ENCODE measurements around the gene SPRN.
"Not testable (repeated sequence)": the region's sequence is repeated elsewhere in the genome, so short reads cannot be mapped to it uniquely, and the experiment has no call there.

Gene SPRN

GRCh38 chr10:133377025-133377817 is 47.2 kb downstream of the SPRN start:
- H3K27me3 Mint-ChIP-seq = no peaks in the 10 kb centered on the region
- DNase-seq = no peak
- H3K36me3 Mint-ChIP-seq (ENCODE audit: insufficient read depth) = peaks cover 16% of the 10 kb centered on the region
- H3K27ac Mint-ChIP-seq = no peak overlapping the region
- H3K4me1 Mint-ChIP-seq (ENCODE audit: low read depth in 2 of 2) = peaks cover 11 to 12% of the 10 kb centered on the region in 2 donors
- H3K9me3 Mint-ChIP-seq = no peaks in the 10 kb centered on the region
- no peak for ATAC-seq (replicated peaks)
- peak overlapping the region; percentile 68 to 79 for H3K4me3 Mint-ChIP-seq

- peaks cover 12 to 15% of the 10 kb centered on the region in 2 donors for H3K4me1 Mint-ChIP-seq (ENCODE audit: low read depth in 2 of 2)
- not testable (repeated sequence) for DNase-seq; H3K27me3 Mint-ChIP-seq; H3K9me3 Mint-ChIP-seq; ATAC-seq (replicated peaks); H3K27ac Mint-ChIP-seq
- H3K4me3 Mint-ChIP-seq = peak overlapping the region; percentile 68 to 79
- peaks cover 16% of the 10 kb centered on the region for H3K36me3 Mint-ChIP-seq (ENCODE audit: insufficient read depth)
Observed at GRCh38 chr10:133376183-133376582, 48.2 kb downstream of the SPRN start.

- Mint-ChIP-seq H3K9me3 (no peaks in the 10 kb centered on the region), H3K4me1 (ENCODE audit: low read depth in 2 of 2) (peaks cover 11 to 15% of the 10 kb centered on the region in 2 donors), H3K4me3 (no peak overlapping the region), H3K27me3 (no peaks in the 10 kb centered on the region), H3K36me3 (ENCODE audit: insufficient read depth) (peaks cover 18% of the 10 kb centered on the region), H3K27ac (no peak overlapping the region)
- DNase-seq (no peak), ATAC-seq (replicated peaks) (no peak)
Observed at GRCh38 chr10:133375357-133376115, 48.9 kb downstream of the SPRN start.

GRCh38 chr10:133373174-133374090 is 51.0 kb downstream of the SPRN start, which contains the start of gene ECHS1:
Gene ECHS1 (minus strand): TSS chr10:133373354. CDS start chr10:133373333, 21 bp downstream.
- H3K4me1 Mint-ChIP-seq (ENCODE audit: low read depth in 2 of 2) = peaks cover 4 to 10% of the 10 kb centered on the region in 2 donors
- H3K27ac Mint-ChIP-seq = peak within 1 kb of the TSS; percentile 69 to 77
- H3K4me3 Mint-ChIP-seq = peak within 1 kb of the TSS; percentile 86
- no peaks in the 10 kb centered on the region for H3K9me3 Mint-ChIP-seq
- DNase-seq (peak; percentile 90 to 94 (median 91)), ATAC-seq (replicated peaks) (peak; percentile 98)
- no peaks in the 10 kb centered on the region for H3K27me3 Mint-ChIP-seq
- peaks cover 23% of the 10 kb centered on the region for H3K36me3 Mint-ChIP-seq (ENCODE audit: insufficient read depth)

- H3K9me3 Mint-ChIP-seq = no peaks in the 10 kb centered on the region
- H3K36me3 Mint-ChIP-seq (ENCODE audit: insufficient read depth) = peaks cover 24% of the 10 kb centered on the region
- DNase-seq (no peak), ATAC-seq (replicated peaks) (no peak)
- no peak overlapping the region for H3K27ac Mint-ChIP-seq
- H3K4me3 Mint-ChIP-seq = peak overlapping the region; percentile 86
- no peaks in the 10 kb centered on the region for H3K27me3 Mint-ChIP-seq
- H3K4me1 Mint-ChIP-seq (ENCODE audit: low read depth in 2 of 2) = peaks cover 4 to 8% of the 10 kb centered on the region in 2 donors
Observed at GRCh38 chr10:133372507-133372906, 51.9 kb downstream of the SPRN start.
